HEK293T (cell line): ENCODE results near the gene GAREM1.

ENCODE experiments used
- ARNT ChIP-seq: fragments of 450-650 bp; IDR thresholded peaks from 2 replicates; pipeline ENCODE4 v1.6.1; 2017; ENCODE audit warnings: mild to moderate bottlenecking
- BHLHE40 ChIP-seq: fragments of 450-650 bp; IDR thresholded peaks from 2 replicates; pipeline ENCODE4 v1.6.1; 2016; ENCODE audit warnings: mild to moderate bottlenecking, moderate library complexity, borderline replicate concordance
- CTBP1 ChIP-seq: fragments of 450-650 bp; IDR thresholded peaks from 2 replicates; pipeline ENCODE4 v1.6.1; 2016; ENCODE audit warnings: borderline replicate concordance
- SP1 ChIP-seq: fragments of 450-650 bp; IDR thresholded peaks from 2 replicates; pipeline ENCODE4 v1.6.1; 2017
- SUZ12 ChIP-seq: fragments of 450-650 bp; IDR thresholded peaks from 2 replicates; pipeline ENCODE4 v1.6.1; 2016; ENCODE audit warnings: mild to moderate bottlenecking
- TARDBP ChIP-seq: fragments of 450-650 bp; IDR thresholded peaks from 2 replicates; pipeline ENCODE4 v1.6.1; 2016
- ZNF384 ChIP-seq: fragments of 450-650 bp; IDR thresholded peaks from 2 replicates; pipeline ENCODE4 v1.6.1; 2016

GRCh38 chr18:32251466-32251865, 219.2 kb downstream of the GAREM1 start:
- TF ChIP-seq ZNF384 (no peak), TARDBP (no peak), SUZ12 (no peak), BHLHE40 (no peak), ARNT (no peak), SP1 (no peak), CTBP1 (no peak)
